Glutamatergic neuron (in vitro differentiated cells): ENCODE measurements around the gene TNFRSF6B. TPM values are rescaled to one million over a fixed set of nuclear protein-coding genes. Genes with fewer than 3 reads are reported as not detected.
A peak's percentile ranks its signal among the peaks of the same experiment; 100 is the strongest.

Experiments
- DNase-seq: peaks from one replicate; pipeline ENCODE4 v3.0.0; 2022
- H3K27ac Mint-ChIP-seq: one replicate; pipeline ENCODE4 v1.8.0; 2020; ENCODE audit warnings: mild to moderate bottlenecking, mixed read lengths, inconsistent platforms; ENCODE audit not compliant: unreplicated experiment
- H3K27me3 Mint-ChIP-seq: one replicate; pipeline ENCODE4 v1.8.0; 2020; ENCODE audit warnings: mild to moderate bottlenecking, moderate library complexity, mixed read lengths, inconsistent platforms; ENCODE audit not compliant: unreplicated experiment
- H3K36me3 Mint-ChIP-seq: one replicate; pipeline ENCODE4 v1.8.0; 2020; ENCODE audit warnings: mild to moderate bottlenecking, mixed read lengths, inconsistent platforms; ENCODE audit not compliant: unreplicated experiment
- H3K4me1 Mint-ChIP-seq: one replicate; pipeline ENCODE4 v1.8.0; 2020; ENCODE audit warnings: mild to moderate bottlenecking, low read depth, mixed read lengths, inconsistent platforms; ENCODE audit not compliant: unreplicated experiment
- H3K4me3 Mint-ChIP-seq: one replicate; pipeline ENCODE4 v1.8.0; 2020; ENCODE audit warnings: mild to moderate bottlenecking, mixed read lengths, inconsistent platforms; ENCODE audit not compliant: unreplicated experiment
- H3K9me3 Mint-ChIP-seq: one replicate; pipeline ENCODE4 v1.8.0; 2020; ENCODE audit warnings: mild to moderate bottlenecking, moderate library complexity, mixed read lengths, inconsistent platforms; ENCODE audit not compliant: unreplicated experiment
- total RNA-seq: library from RNA; stranded (reverse); fragmentation: NEBNext Ultra II Directional; extraction: Animal tissue kit (Norgen Biotek cat#: 25700); gene quantifications from one replicate; pipeline ENCODE4 v1.2.1, GENCODE V29; 2021; ENCODE audit not compliant: unreplicated experiment
- TF ChIP-seq, protein P1 (sequence below): fragments of 200-600 bp; sonication (generic); IDR thresholded peaks from one replicate; pipeline ENCODE4 v1.5.0; 2021; ENCODE audit not compliant: partially characterized antibody, unreplicated experiment

The TNFRSF6B gene
- total RNA-seq, 1 donor from 2014 or later = not detected

DNA sequence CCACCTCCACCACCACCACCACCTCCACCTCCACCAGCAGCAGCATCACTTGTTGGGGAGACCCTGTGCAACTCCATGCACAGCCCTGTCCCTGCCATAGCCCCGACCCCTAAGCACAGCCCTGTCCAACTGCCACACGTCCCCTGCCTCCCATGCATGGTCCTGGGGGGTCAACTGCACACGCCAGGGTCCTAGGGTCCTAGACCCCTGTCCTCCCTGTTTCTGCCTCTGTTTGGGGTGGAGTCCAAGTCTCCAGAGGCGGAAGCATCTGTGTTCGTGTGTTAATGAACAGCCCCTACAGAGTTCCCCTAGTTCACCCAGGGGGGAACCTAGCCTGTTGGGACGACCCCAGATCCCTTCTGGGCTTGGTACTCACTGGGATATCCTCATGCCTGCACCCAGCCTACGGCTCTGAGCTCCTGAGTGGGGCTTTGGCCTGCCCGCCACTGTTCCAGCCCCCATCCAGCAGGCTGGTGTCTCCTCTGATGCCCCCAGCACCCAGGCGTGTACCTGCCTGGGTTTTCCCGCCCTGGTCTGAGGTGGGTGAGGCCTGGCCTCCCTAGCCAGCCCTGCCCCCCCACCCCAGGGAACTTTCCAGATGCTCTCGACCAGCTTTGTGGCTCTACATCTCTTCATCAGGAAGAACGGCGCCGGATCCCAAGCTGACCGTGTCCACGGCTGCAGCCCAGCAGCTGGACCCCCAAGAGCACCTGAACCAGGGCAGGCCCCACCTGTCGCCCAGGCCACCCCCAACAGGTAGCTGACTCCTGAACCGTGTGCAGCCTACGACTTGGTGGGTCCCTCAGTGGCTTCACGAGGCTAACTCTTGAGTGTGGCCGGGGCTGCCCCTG, 2.5 kb upstream of the TNFRSF6B start:
- H3K4me3 Mint-ChIP-seq = no peak overlapping the region
- H3K4me1 Mint-ChIP-seq = no peaks in the 10 kb centered on the region
- H3K27ac Mint-ChIP-seq = peak overlapping the region; percentile 22
- no peaks in the 10 kb centered on the region for H3K36me3 Mint-ChIP-seq
- TF ChIP-seq, protein P1, sequence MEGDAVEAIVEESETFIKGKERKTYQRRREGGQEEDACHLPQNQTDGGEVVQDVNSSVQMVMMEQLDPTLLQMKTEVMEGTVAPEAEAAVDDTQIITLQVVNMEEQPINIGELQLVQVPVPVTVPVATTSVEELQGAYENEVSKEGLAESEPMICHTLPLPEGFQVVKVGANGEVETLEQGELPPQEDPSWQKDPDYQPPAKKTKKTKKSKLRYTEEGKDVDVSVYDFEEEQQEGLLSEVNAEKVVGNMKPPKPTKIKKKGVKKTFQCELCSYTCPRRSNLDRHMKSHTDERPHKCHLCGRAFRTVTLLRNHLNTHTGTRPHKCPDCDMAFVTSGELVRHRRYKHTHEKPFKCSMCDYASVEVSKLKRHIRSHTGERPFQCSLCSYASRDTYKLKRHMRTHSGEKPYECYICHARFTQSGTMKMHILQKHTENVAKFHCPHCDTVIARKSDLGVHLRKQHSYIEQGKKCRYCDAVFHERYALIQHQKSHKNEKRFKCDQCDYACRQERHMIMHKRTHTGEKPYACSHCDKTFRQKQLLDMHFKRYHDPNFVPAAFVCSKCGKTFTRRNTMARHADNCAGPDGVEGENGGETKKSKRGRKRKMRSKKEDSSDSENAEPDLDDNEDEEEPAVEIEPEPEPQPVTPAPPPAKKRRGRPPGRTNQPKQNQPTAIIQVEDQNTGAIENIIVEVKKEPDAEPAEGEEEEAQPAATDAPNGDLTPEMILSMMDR = no peak
- H3K27me3 Mint-ChIP-seq = peaks cover 12% of the 10 kb centered on the region
- peaks cover 3% of the 10 kb centered on the region for H3K9me3 Mint-ChIP-seq
- DNase-seq = no peak

DNA sequence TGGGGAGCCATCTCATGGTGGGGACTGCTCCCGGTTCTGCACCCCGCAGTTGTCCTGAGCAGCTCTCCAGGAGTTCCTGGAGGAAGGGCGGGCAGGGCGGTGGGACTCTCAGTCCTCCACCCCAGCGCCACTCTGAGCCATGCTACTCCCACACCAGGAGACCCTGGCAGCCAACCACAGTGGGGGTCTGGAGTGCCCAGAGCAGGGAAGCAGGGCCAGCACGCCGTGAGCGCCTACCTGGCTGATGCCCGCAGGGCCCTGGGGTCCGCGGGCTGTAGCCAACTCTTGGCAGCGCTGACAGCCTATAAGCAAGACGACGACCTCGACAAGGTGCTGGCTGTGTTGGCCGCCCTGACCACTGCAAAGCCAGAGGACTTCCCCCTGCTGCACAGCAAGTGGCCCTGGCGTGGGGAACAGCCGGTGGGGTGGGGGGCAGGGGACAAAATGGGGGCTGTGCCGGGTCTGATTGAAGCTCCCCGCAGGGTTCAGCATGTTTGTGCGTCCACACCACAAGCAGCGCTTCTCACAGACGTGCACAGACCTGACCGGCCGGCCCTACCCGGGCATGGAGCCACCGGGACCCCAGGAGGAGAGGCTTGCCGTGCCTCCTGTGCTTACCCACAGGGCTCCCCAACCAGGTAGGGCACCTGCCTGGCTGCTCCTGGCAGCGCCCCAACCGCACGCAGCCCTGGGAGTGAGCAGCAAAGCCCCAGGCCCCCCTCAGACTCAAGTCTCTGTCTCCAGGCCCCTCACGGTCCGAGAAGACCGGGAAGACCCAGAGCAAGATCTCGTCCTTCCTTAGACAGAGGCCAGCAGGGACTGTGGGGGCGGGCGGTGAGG, 1.6 kb upstream of the TNFRSF6B start:
- H3K27ac Mint-ChIP-seq = no peak overlapping the region
- H3K36me3 Mint-ChIP-seq = no peaks in the 10 kb centered on the region
- peaks cover 12% of the 10 kb centered on the region for H3K27me3 Mint-ChIP-seq
- TF ChIP-seq, protein P1 = no peak
- H3K4me1 Mint-ChIP-seq = no peaks in the 10 kb centered on the region
- DNase-seq = no peak
- no peak overlapping the region for H3K4me3 Mint-ChIP-seq
- peaks cover 3% of the 10 kb centered on the region for H3K9me3 Mint-ChIP-seq

DNA sequence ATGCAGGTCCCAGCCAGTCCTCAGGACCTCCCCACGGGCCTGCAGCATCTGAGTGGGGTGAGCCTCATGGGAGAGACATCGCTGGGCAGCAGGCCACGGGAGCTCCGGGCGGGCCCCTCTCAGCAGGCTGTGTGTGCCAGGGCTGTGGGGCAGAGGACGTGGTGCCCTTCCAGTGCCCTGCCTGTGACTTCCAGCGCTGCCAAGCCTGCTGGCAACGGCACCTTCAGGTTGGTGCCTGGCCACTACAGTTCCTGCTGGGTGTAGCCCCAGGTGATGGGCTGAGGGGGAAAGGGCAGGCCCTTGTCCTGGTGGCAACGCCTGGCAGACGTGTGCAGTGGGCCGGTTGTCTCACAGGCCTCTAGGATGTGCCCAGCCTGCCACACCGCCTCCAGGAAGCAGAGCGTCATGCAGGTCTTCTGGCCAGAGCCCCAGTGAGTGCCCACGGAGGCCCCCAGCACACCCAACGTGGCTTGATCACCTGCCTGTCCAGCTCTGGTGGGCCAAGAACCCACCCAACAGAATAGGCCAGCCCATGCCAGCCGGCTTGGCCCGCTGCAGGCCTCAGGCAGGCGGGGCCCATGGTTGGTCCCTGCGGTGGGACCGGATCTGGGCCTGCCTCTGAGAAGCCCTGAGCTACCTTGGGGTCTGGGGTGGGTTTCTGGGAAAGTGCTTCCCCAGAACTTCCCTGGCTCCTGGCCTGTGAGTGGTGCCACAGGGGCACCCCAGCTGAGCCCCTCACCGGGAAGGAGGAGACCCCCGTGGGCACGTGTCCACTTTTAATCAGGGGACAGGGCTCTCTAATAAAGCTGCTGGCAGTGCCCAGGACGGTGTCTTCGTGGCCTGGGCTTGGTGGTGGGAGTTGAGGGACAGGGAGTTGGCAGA, 787 bp upstream of the TNFRSF6B start:
- H3K9me3 Mint-ChIP-seq = peaks cover 1% of the 10 kb centered on the region

DNA sequence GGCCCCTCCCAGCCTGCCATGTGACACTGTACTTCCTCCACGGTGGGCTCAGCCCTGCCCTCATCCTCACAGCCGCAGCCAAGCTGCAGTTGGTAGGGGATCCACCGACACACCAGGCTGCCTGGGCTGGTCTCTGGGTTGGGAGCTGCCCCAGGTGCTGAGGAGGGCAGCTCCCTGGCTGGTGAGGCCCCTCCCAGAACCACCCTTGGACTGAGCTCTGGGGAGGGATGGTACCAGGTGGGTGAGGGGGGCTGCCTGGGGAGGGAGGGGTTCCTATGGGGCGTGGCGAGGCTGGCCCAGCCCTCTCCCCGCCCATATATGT, 185 bp upstream of the TNFRSF6B start:
- no peak for DNase-seq
- peaks cover 1% of the 10 kb centered on the region for H3K9me3 Mint-ChIP-seq
- no peaks in the 10 kb centered on the region for H3K36me3 Mint-ChIP-seq
- peaks cover 2% of the 10 kb centered on the region for H3K4me1 Mint-ChIP-seq
- H3K27me3 Mint-ChIP-seq = peaks cover 14% of the 10 kb centered on the region
- H3K4me3 Mint-ChIP-seq = no peak overlapping the region
- no peak overlapping the region for H3K27ac Mint-ChIP-seq
- TF ChIP-seq, protein P1 = no peak

More for the DNA sequence above, 787 bp upstream of the TNFRSF6B start:
- Mint-ChIP-seq H3K36me3 (no peaks in the 10 kb centered on the region), H3K4me1 (peaks cover 2% of the 10 kb centered on the region), H3K4me3 (no peak overlapping the region), H3K27me3 (peaks cover 15% of the 10 kb centered on the region), H3K27ac (no peak overlapping the region)
- DNase-seq = no peak
- TF ChIP-seq, protein P1 = no peak
